HG02970 (cell line): Measurements from ENCODE around the gene MPND.

Experiments
- ATAC-seq: cut with Tn5 transposase; IDR thresholded peaks from one replicate; pipeline ENCODE4 v1.9.1; 2021; ENCODE audit warnings: mild to moderate bottlenecking, moderate library complexity, moderate number of reproducible peaks; ENCODE audit not compliant: unreplicated experiment, low FRiP score

Gene MPND, protein sequence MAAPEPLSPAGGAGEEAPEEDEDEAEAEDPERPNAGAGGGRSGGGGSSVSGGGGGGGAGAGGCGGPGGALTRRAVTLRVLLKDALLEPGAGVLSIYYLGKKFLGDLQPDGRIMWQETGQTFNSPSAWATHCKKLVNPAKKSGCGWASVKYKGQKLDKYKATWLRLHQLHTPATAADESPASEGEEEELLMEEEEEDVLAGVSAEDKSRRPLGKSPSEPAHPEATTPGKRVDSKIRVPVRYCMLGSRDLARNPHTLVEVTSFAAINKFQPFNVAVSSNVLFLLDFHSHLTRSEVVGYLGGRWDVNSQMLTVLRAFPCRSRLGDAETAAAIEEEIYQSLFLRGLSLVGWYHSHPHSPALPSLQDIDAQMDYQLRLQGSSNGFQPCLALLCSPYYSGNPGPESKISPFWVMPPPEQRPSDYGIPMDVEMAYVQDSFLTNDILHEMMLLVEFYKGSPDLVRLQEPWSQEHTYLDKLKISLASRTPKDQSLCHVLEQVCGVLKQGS

DNA sequence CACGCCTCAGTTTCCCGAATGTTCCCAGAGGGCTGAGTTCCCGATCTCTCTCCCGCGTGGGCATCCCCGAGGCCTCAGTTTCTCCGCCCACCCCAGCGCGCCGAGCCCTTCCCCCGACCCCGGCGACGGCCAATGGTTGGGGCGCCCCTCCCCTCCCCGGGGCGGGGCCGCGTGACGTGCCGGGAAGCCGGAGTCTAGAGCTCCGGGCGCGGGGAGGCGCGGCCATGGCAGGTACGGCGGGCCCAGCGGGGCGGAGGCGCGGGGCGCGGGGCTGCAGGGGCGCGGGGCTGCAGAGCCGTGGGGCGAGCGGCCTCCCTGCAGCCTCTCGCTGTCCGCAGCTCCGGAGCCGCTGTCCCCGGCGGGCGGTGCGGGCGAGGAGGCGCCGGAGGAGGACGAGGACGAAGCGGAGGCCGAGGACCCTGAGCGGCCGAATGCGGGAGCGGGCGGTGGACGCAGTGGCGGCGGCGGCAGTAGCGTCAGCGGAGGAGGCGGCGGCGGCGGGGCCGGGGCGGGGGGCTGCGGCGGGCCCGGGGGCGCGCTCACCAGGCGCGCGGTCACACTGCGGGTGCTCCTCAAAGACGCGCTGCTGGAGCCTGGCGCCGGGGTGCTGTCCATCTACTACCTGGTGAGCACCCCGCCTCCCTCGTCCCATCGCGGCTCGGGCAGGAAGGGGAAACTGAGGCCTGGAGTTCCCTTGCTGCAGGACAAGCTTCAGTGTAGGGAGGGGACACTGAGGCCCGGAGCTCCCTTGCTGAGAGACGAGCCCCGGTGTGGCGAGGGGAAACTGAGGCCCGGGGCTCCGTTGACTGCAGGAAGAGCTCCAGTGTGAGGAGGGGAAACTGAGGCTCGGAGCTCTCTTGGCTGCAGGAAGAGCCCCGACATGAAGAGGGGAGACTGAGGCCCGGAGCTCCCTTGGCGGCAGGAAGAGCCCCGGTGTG lies at the start of gene MPND:
Gene MPND (plus strand): TSS at position 193 of the 938 bp plus-strand sequence. CDS start 32 bp downstream, at position 225.
- peak; percentile 46 for ATAC-seq

DNA sequence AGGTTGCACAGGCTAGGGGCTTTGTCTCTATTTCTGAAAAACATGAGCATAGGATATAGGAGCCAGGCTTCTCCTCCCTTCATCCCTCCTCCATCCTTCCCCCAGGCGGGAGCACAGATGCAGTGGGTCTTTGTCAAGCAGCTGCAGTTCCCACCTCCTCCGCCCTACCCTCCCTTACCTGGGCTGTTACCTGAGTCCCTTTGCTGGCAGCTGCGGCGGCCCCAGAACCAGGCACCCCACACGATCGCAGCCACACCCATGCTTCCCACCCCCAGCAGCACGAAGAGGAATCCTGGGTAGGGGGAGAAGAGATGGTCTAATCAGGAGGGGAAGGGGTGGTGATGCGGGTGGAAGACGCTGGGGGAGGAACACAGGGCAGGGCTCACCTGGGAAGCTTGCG lies 49.0 kb upstream of the MPND start:
- no peak for ATAC-seq

DNA sequence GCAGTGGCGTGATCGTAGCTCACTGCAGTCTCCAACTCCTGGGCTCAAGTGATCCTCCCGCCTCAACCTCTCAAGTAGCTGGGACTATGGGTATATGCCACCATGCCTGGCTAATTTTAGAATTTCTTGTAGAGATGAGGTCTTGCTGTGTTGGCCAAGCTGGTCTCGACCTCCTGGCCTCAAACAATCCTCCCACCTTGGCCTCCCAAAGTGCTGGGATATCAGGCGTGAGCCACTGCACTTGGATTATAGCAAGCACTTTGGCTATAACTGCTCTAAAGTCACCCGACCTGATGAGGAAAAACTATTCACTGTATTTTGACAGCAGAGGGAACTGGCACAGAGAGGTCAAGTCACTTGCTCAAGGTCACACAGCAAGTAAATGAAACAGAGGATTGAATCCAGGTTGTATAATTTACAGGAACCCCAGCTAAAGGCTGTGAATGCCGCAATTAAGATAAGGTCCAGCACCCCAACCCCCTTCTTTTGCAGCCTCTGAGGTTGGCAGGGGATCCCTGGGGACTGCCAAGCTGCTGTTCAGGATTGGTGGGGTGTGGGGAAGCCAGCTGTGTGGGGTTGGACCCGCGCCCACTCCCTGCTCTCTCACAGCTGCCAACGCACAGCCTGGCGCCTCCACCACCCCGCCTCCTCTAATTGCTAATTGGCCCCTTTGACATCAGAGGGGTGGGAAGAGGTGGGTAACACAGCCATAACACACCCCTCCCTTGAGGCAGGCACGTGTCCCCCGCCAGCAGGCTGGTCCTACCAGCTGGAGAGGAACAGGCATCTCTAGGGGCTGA lies 47.2 kb upstream of the MPND start:
- ATAC-seq = no peak

DNA sequence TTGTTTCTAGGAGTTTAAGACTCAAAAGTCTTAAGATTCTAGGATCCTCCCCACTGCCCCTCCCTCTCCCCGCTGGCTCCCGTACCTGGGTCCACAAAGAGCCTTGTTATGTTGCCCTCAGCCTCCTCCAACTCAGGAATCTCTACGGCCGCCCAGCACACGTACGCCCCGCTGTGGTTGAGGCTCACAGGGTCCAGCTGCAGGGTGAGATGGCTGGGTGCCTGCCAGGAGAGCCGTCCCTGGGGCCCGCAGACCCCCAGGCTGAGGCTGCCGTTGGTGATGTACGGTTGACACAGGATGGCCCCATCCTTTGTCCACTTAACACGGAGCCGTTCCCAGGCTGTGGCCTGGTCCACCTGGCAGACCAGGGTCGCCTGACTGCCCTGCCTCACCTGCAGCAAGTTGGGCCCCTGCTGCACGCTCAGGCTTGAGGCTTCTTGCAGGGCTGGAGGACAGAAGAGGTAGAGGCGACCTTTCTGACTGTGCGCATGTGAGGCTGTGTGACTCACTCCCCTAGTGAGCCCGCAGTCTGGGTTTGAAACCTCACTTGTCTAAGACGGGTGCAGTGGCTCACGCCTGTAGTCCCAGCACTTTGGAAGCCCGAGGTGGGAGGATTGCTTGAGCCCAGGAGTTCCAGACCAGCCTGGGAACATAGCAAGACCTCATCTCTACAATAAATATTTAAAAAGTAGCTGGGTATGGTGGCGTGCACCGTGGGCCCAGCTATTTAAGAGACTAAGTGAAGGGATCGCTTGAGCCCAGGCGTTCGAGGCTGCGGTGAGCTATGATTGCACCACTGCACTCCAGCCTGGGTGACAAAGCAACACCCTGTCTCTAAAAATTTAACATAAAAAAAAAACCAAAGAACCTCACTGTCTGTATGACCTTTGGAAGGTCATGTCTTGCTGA lies 45.2 kb upstream of the MPND start:
- ATAC-seq = no peak

DNA sequence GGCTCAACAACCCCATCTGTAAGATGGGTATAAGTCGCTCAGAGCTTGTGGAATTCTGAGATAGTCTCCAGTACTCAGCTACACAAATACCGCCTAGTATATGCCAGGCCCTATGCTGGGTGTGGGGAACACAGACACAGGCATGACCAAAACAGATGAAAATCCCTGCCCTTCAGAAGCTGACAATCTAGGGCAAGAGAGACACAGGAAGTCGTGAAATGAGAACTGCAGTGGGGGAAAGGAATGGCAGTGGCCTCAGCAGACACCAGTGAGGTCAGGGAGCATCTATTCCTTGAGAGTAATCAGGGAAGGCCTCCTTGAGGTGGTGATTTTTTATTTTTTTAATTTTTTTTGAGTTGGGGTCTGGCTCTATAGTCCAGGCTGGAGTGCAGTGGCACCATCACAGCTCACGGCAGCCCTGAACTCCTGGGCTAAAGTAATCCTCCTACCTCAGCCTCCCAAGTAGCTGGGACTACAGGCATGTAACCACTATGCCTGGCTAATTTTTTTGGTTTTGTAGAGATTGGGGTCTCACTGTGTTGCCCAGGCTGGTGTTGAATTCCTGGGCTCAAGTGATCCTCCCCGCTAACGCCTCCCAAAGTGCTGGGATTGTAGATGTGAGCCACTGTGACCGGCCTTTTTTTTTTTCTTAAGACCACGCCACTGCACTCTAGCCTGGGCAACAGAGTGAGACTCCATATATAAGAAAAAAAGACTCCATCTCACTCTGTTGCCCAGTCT lies 44.4 kb upstream of the MPND start:
- ATAC-seq = no peak

DNA sequence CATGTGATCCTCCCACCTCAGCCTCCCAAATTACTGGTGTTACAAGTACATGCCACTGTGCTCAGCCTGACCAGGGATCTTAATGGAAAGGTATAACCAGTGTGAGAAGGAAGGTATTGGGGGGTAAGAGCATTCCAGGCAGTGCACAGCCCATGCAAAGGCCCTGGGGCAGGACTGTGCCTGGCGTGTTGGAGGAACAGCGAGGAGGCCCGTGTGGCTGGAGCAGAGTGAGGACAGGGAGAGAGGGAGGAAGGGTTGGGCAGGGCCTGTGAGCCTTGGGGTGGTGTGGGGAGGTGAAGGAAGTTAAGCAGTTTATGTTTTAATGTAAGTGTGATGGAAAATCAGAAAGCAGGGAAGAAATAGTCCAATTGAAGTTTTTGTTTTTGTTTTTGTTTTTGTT lies 42.8 kb upstream of the MPND start:
- ATAC-seq = no peak

DNA sequence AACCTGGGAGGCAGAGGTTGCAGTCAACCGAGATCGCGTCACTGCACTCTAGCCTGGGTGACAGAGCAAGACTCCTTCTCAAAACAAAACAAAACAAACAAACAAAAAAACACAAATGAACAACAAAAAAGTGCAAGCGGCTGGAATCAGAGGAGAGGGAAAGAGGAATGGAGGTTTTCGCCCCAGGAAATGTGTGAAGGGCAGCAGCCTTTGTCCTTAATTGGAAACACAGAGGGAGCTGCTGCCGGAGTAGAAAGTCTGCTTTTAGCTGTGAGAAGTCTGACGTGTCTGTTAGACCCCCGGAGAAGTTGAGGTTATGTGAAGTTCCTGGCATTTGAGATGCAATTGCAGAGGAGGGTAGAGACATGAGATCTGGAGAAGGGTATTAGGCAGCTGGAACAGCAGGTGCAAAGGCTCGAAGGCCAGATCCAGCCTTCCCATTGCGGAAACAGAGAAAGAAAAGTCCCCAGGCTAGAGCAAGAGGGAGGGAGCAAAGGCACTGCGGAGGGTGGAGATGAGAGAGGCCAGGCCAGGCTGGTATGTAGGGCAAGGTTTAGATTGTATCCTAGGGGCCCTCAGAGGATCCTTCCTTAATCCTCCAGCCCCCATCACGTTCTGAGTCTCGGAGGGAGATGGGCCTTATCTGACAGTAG lies 41.6 kb upstream of the MPND start:
- no peak for ATAC-seq

DNA sequence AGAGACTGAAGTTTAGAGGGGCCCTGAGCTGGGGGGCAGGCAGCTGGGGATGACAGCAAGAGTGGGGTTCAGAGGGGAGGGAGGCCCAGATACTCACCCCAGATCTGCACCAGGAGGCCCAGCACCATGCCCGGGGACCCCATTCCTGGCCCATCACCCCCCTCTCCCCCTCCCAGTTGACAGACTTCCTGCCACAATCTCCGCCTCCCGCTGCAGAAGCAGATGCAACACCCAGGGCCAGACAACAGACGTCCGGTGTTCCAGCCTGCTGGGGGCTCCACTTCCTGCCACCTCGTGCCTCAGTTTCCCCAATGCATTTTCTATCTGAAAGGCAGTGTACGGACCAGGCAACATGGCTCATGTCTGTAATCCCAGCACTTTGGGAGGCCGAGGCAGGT lies 41.1 kb upstream of the MPND start, which contains the start of gene TMIGD2:
Gene TMIGD2 (minus strand): TSS at position 147 of the 398 bp plus-strand sequence. CDS start 4 bp downstream, at position 143.
- ATAC-seq = no peak

DNA sequence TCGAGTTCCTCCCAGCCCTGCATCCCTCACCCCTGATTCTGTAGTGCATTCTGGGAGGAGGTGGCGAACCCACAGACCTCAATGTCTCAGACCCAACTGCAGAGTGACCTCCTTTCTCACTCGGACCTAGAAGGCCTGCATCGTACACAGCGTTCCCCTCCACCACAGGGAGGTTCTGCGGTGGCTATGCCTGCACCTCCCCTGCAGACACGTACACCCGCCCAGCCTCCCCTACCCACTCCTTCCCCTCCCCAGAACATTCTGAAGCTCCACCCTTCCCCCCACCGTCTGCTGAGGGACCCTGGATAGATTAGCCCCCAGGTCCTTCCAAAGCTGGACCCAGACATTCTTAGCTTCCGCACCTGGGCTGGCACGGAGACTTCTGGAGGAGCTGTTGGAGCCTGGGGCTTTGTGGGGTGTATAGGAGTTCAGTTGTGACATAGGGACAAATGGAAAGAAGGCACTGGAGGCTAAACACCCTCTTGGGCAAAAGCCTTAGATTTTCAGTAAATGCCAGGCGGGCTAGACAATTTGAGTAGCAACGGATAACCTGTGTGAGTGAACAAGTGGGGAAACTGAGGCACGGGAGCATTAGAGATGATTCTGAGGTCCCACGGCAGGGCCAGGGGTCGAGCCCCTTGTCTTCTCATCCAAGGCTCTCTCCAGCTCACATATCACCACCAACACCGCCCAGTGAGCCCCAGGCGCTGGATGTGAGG lies 39.4 kb upstream of the MPND start:
- ATAC-seq = no peak

DNA sequence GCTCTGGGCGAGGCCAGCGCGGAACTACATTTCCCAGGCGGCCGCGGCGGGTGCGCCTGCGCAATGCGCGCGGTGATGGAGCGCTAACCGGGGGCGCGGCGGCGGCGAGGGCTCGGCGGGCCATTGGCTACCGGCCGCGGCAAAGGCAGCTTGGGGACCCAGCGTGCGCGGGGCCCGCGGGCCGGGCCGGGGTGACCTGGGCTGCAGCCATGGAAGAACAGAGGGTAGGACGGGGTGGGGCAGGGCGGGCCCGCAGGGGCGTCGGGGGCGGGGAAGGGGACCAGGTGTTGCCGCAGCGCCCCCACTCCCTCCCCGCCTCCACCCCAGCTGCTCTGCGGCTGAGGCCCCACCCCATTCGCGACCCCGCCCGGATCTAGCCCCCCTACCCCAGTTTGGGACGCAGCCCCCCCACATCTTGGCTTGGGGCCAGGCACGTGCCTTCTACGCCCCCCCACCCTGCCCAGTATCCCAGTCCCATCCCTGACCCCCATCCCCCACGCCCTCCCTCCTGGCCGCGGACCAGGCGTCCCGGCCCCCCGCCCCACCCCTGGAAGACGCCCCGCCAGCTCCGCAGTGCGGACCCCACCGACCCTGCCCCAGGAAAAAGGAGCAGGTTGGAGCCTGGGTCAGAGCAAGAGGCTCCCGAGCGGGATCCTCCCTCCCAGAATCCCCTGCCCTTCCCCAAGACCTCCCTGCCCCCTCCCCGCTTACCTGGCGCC lies 38.7 kb upstream of the MPND start, which contains the start of gene FSD1:
Gene FSD1 (plus strand): TSS at position 61 of the 719 bp plus-strand sequence. CDS start 149 bp downstream, at position 210.
- ATAC-seq = no peak

DNA sequence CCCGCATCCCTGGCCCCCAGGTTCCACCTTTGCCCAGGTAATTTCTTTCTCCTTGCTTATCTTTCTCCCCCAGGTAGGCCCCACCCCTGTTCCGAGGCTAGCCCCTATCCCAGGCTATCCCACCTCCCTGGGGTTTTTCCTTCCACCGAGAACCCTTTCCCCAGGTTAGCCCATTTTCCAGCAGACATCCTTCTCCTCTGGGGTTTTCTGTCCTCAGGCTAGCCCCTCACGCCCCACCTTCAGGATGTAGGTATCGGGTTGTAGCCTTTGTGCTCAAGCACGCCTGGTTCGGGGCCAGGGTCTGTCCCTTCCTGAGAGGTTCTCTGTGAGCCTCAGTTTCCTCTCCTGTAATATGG lies 38.1 kb upstream of the MPND start:
- ATAC-seq = no peak

DNA sequence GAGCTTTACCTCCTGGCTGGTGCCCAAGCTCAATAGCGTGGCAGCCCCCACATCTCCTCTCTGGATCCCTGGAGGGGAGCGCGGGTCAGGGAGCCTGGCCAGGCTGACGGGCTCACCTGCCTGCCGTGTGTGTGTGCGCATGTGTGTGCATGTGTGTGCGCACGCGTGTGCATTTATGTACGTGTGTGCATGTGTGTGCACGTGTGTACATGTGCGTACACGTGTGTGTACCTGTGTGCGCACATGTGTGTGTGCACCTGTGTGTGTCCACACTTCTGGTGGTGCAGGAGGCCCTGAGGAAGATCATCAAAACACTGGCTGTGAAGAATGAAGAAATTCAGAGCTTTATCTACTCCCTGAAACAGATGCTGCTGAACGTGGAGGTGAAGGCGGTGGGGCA lies 37.7 kb upstream of the MPND start:
- no peak for ATAC-seq

DNA sequence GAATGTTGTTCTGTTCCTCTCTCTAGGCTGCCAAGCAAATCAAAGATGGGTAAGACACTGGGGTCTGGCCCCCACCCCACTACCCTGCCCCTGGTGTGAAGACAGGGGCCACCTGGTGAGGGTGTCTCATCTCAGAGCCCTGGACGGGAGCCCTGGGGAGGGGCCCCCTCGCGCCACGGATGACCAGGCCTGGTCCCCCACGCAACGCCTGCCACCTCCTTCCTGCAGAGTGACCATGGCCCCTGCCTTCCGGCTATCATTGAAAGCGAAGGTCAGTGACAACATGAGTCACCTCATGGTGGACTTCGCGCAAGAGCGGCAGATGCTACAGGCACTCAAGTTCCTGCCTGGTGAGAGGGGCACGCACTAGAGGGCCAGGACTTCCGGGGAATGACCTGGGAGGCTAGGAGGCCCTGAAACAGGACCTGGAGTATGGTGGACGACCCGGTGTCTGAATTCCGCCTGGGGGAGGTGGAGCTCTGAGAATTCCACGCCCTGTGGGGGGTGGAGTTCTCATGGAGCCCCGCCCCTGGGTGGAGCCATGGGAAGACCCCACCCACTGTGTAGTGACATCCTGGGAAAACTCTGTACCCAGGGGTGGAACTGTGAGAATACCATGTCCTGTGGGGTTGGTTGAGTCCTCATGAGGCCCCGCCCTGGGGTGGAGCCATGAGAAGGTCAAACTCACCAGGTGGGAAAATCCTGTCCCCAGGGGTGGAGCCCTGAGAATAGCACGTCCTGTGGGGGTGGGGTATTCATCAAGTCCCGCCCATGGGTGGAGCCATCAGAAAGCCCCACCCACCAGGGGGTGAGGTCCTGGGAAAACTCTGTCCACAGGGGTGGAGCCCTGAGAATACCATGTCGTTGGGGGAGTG lies 32.9 kb upstream of the MPND start:
- no peak for ATAC-seq

DNA sequence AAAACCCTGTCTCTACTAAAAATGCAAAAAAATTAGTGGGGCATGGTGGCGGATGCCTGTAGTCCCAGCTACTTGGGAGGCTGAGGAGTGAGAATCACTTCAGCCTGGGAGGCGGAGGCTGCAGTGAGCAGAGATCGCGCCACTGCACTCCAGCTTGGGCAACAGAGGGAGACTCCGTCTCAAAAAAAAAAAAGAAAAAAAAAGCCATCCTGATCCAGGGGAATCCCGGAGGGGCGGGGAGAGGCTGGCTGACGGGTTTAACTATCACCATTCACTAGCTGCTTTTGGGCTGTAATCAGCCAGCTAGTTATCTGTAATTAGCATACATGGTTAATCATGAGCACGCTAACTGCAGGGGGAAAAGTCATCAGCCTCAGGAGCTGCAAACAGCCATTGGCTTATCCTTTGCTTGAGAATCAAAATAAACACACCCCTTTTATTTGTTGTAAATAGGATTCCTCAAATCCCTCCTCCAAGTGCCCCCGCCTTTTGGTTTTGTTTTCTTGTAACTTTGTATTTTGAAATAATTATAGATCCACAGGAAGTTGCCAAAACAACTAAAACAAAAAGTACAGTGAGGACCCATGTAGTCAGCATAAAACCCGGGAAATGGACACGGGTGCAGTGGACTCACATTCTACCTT lies 29.4 kb upstream of the MPND start:
- ATAC-seq = no peak

DNA sequence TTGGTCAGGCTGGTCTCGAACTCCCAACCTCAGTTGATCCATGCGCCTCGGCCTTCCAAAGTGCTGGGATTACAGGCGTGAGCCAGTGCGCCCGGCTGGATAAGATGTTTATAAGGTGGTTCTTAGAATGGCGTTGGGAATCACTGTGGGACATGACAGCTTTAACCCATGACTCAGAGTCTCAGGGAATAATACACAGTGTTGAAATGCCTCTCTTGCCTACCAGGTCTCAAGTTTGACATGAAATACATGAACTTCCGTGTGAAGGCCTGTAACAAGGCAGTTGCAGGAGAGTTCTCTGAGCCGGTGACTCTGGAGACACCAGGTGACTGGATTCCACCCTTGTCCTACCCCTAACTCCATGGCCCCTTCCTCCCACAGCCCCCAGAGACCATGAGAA lies 26.4 kb upstream of the MPND start:
- no peak for ATAC-seq
